ENCODE data around the gene IRF7.

IRF7 gene

GRCh38 chr11:620935-621814 lies 5.4 kb upstream of the IRF7 start:
- no peak for DNase-seq (ENCODE audit: low read depth in 2 of 2)

GRCh38 chr11:620201-620600 lies 4.5 kb upstream of the IRF7 start:
- no peak for DNase-seq (ENCODE audit: low read depth in 2 of 2)

GRCh38 chr11:619628-620050 lies 3.9 kb upstream of the IRF7 start:
- DNase-seq (ENCODE audit: low read depth in 2 of 2): no peak

GRCh38 chr11:618856-619627 lies 3.3 kb upstream of the IRF7 start:
- DNase-seq (ENCODE audit: low read depth in 2 of 2): no peak

GRCh38 chr11:617912-618682 lies 2.3 kb upstream of the IRF7 start:
- no peak for DNase-seq (ENCODE audit: low read depth in 2 of 2)

GRCh38 chr11:617199-617911 lies 1.6 kb upstream of the IRF7 start:
- no peak for DNase-seq (ENCODE audit: low read depth in 2 of 2)

- no peak for DNase-seq (ENCODE audit: low read depth in 2 of 2)
Observed at GRCh38 chr11:616320-617198, 809 bp upstream of the IRF7 start.

- DNase-seq (ENCODE audit: low read depth in 2 of 2): no peak
Observed at GRCh38 chr11:614623-615503, 887 bp downstream of the IRF7 start.

GRCh38 chr11:614021-614622 lies 1.6 kb downstream of the IRF7 start:
- no peak for DNase-seq (ENCODE audit: low read depth in 2 of 2)

GRCh38 chr11:613369-613968 lies 2.3 kb downstream of the IRF7 start:
- peak; percentile 62 to 64 for DNase-seq (ENCODE audit: low read depth in 2 of 2)

- DNase-seq (ENCODE audit: low read depth in 2 of 2): no peak
Observed at GRCh38 chr11:612961-613300, 2.8 kb downstream of the IRF7 start.

GRCh38 chr11:612201-612960 lies 3.4 kb downstream of the IRF7 start:
- no peak for DNase-seq (ENCODE audit: low read depth in 2 of 2)

GRCh38 chr11:611001-611996 lies 4.5 kb downstream of the IRF7 start:
- no peak for DNase-seq (ENCODE audit: low read depth in 2 of 2)

- no peak for DNase-seq (ENCODE audit: low read depth in 2 of 2)
Observed at GRCh38 chr11:610146-610801, 5.5 kb downstream of the IRF7 start.

GRCh38 chr11:609341-609811 lies 6.4 kb downstream of the IRF7 start:
- no peak for DNase-seq (ENCODE audit: low read depth in 2 of 2)

GRCh38 chr11:608791-609251 lies 6.9 kb downstream of the IRF7 start:
- DNase-seq (ENCODE audit: low read depth in 2 of 2): no peak
